Measurements from ENCODE around the gene TMEM236.

Gene TMEM236

GRCh38 chr10:17742918-17743317 lies 9.1 kb upstream of the TMEM236 start:
- DNase-seq, result no peak

- DNase-seq, result no peak
Measured at GRCh38 chr10:17743437-17743836, 8.6 kb upstream of the TMEM236 start.

GRCh38 chr10:17744341-17744861 lies 7.6 kb upstream of the TMEM236 start:
- DNase-seq, result no peak

- DNase-seq, result no peak
Measured at GRCh38 chr10:17747883-17748550, 4.0 kb upstream of the TMEM236 start.

GRCh38 chr10:17749890-17750289 lies 2.1 kb upstream of the TMEM236 start:
- no peak for DNase-seq

- no peak for DNase-seq
Measured at GRCh38 chr10:17756557-17757217, 4.7 kb downstream of the TMEM236 start.

- no peak for DNase-seq
Measured at GRCh38 chr10:17758200-17758599, 6.2 kb downstream of the TMEM236 start.

- no peak for DNase-seq
Measured at GRCh38 chr10:17758896-17759295, 6.9 kb downstream of the TMEM236 start.

- no peak for DNase-seq
Measured at GRCh38 chr10:17764142-17764541, 12.1 kb downstream of the TMEM236 start.

- no peak for DNase-seq
Measured at GRCh38 chr10:17765602-17766001, 13.6 kb downstream of the TMEM236 start.

- no peak for DNase-seq
Measured at GRCh38 chr10:17766731-17767130, 14.7 kb downstream of the TMEM236 start.

- DNase-seq, result no peak
Measured at GRCh38 chr10:17768496-17768895, 16.5 kb downstream of the TMEM236 start.

GRCh38 chr10:17768957-17769356 lies 17.0 kb downstream of the TMEM236 start:
- DNase-seq, result no peak

- no peak for DNase-seq
Measured at GRCh38 chr10:17771017-17771416, 19.0 kb downstream of the TMEM236 start.

GRCh38 chr10:17779784-17780183 lies 27.8 kb downstream of the TMEM236 start:
- no peak for DNase-seq

GRCh38 chr10:17780727-17781126 lies 28.7 kb downstream of the TMEM236 start:
- DNase-seq, result no peak

- DNase-seq, result no peak
Measured at GRCh38 chr10:17781856-17782255, 29.9 kb downstream of the TMEM236 start.

- DNase-seq, result no peak
Measured at GRCh38 chr10:17782921-17783665, 31.1 kb downstream of the TMEM236 start.

- no peak for DNase-seq
Measured at GRCh38 chr10:17783751-17784150, 31.8 kb downstream of the TMEM236 start.

- DNase-seq, result no peak
Measured at GRCh38 chr10:17784688-17785087, 32.7 kb downstream of the TMEM236 start.

- DNase-seq, result no peak
Measured at GRCh38 chr10:17785276-17785930, 33.4 kb downstream of the TMEM236 start.

- no peak for DNase-seq
Measured at GRCh38 chr10:17787087-17787961, 35.3 kb downstream of the TMEM236 start.

All from KG1 (cell line).